ENCODE measurements around the gene KISS1R.

KISS1R gene

DNA sequence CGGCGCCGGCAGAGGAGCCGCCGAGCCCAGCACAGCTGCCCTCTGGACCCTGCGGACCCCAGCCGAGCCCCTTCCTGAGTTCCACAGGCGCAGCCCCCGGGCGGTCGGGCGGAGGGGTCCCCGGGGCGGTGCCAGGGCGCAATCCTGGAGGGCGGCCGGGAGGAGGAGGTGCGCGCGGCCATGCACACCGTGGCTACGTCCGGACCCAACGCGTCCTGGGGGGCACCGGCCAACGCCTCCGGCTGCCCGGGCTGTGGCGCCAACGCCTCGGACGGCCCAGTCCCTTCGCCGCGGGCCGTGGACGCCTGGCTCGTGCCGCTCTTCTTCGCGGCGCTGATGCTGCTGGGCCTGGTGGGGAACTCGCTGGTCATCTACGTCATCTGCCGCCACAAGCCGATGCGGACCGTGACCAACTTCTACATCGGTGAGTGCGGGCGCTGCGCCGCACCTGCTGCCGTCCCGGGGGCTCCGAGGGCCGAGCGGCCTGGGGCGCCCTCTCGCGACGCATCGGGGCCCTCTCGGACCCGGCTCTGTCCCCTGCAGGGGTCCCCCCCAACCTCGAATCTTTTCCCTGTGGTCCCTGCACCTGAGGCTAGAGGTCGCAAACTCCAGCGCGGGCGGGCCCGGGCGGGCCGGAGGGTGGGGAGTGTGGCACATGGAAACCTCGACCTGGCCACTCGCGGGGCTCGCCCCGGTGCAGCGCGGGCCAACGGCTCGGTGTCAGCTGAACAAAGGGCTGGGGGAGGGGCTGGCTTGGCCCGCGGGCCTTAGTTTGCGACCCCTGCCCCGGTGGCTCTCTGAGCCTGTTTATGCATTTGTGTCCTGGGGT, at the start of gene KISS1R:
Gene KISS1R (plus strand): TSS at position 11 of the 829 bp plus-strand sequence. CDS start 170 bp downstream, at position 181.
- TF ChIP-seq CTCF (IDR thresholded peaks at IDR 0.05; ENCODE audit: low read depth, low read length): peak; percentile 40

GRCh38 chr19:867855-868457, 49.2 kb upstream of the KISS1R start:
- no peak overlapping the region for H3K4me3 ChIP-seq (ENCODE audit: low read depth, low read length)
- no peak for DNase-seq (ENCODE audit: low read depth, low spot score)
- in situ Hi-C loops (cut with HindIII; ENCODE audit: low sequenced_read_pairs): no loop called here
- no peak for TF ChIP-seq CTCF (IDR thresholded peaks at IDR 0.05; ENCODE audit: low read depth, low read length)

More for the DNA sequence above, at the start of gene KISS1R:
- no peak within 1 kb of the TSS for H3K4me3 ChIP-seq (ENCODE audit: low read depth, low read length)
- in situ Hi-C loops (cut with HindIII; ENCODE audit: low sequenced_read_pairs): no loop called here
- DNase-seq (ENCODE audit: low read depth, low spot score): no peak

- in situ Hi-C loops (cut with HindIII; ENCODE audit: low sequenced_read_pairs): no loop called here
- no peak for DNase-seq (ENCODE audit: low read depth, low spot score)
- no peak overlapping the region for H3K4me3 ChIP-seq (ENCODE audit: low read depth, low read length)
- no peak for TF ChIP-seq CTCF (IDR thresholded peaks at IDR 0.05; ENCODE audit: low read depth, low read length)
Measured at GRCh38 chr19:868458-869244, 48.5 kb upstream of the KISS1R start.

DNA sequence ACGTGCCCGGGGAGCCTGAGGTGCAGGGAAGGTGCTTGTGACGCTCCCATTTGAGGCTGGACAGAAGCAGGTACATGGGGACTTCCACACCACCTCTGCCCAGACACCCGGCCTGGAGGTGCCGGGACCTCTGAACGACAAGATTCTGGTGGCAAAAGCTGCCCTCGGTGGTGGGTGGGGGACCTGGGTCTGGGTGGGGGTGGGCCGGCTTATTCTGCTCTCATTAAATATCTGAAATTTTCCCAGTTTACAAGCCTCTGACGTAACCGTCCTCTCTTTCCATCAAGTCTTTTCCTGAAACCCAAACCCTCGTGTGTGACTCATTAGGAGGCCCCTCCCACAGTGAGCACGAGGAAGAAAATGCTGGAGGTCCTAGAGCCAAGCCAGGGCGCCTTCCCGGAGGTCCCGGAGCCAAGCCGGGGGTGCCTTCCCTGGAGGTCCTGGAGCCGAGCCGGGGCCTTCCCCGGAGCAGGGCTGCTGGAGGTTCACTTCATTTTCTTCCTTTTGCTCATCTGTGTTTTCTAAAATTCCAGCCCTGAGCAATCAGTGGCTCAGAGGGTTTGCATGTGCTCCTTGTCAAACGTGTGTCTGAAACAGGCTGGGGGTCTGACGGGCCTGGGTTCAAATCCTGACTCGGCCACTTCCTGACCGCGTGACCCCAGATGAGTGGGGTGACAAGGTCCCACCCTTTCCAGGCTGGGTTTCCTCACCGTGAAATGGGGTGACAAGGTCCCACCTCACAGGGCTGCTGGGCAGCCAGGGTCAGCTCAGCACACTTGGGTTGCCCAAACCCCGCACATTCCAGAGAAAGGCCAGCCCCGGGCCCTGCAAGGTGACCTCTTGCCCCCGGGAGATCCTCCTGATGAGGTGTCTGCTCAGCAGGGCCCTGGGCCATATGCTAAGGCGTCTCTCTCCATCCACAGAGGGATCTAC, 47.6 kb upstream of the KISS1R start:
- in situ Hi-C loops (cut with HindIII; ENCODE audit: low sequenced_read_pairs): no loop called here
- H3K4me3 ChIP-seq (ENCODE audit: low read depth, low read length): no peak overlapping the region
- TF ChIP-seq CTCF (IDR thresholded peaks at IDR 0.05; ENCODE audit: low read depth, low read length): no peak
- peak; percentile 96 for DNase-seq (ENCODE audit: low read depth, low spot score)

GRCh38 chr19:870314-870713, 46.8 kb upstream of the KISS1R start:
- H3K4me3 ChIP-seq (ENCODE audit: low read depth, low read length): no peak overlapping the region
- DNase-seq (ENCODE audit: low read depth, low spot score): no peak
- TF ChIP-seq CTCF (IDR thresholded peaks at IDR 0.05; ENCODE audit: low read depth, low read length): no peak
- in situ Hi-C loops (cut with HindIII; ENCODE audit: low sequenced_read_pairs): no loop called here
